Measurements from ENCODE around the gene HEPACAM2.

The HEPACAM2 gene

DNA sequence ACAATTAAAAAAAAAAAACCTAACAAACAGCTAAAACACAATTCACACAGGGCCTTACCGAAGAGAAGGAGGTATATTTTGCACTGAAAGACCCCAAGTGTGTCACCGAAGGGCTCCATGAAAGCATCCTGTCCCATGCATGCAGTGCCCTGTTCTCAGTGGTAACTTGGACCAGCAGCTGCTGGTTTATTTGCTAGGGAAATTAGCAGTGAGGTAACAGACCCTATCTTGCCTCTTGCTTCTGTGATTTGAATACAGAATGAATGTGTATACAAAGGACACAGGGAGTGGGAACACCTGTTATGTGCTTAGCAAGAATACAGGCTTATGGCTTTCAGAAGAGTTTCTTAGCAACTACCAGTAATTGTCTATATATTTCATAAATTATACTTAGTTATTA, at the start of gene HEPACAM2:
Gene HEPACAM2 (minus strand): TSS at position 160 of the 400 bp plus-strand sequence.
- DNase-seq = no peak

DNA sequence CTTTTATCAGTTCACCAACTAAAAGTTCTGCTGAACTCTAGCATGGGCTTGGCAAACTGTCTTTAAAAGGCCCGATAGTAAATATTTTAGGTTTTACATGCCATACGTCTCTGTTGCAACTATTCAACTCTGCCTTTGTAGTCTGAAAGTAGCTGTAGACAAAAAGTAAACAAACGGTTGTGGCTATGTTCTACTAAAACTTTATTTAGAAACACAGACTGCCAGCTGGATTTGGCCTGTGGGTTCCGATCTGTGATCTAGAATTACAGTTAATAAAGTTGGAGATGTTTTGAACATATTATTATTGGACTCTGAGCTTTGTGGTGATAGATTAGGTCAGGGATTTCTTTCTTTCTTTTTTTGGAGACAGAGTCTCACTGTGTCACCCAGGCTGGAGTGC, 39.0 kb upstream of the HEPACAM2 start:
- no peak for DNase-seq

DNA sequence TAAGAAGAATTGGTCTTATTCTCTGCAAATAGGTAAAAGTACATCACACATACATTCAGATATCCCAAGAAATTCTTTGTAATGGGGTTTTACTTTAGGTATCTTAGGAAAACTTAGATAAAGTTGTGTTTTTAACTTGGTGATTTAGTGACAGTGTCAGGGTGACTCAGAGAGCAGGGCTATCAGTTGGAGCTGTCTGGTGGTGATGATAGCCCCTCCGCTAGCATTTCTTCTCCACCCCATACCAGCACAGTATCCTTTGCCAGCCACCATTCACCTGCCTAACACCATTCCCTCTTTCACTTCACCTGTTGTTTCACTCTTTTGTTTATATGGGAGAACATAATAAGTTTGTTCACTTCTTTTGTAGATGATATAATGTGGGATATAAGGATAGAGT, 36.3 kb upstream of the HEPACAM2 start:
- no peak for DNase-seq

DNA sequence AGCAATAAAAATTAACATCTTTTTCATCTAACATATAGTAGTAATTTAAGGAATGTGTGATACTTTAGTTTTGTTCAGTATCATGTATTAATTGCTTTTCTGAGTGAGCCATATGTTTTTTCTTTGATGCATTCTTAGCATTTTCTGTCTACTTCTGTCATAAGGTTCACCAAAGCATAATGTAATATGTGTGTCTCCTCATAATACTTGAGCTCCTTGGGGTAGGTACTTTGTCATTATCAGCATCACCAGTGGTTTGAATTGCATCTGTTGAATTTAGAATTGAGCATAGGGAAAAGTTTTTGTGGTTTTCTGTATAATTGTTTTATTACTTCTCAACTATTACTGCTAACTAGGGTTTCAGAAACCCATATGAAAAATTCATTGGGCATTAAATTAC, 32.4 kb upstream of the HEPACAM2 start:
- no peak for DNase-seq

DNA sequence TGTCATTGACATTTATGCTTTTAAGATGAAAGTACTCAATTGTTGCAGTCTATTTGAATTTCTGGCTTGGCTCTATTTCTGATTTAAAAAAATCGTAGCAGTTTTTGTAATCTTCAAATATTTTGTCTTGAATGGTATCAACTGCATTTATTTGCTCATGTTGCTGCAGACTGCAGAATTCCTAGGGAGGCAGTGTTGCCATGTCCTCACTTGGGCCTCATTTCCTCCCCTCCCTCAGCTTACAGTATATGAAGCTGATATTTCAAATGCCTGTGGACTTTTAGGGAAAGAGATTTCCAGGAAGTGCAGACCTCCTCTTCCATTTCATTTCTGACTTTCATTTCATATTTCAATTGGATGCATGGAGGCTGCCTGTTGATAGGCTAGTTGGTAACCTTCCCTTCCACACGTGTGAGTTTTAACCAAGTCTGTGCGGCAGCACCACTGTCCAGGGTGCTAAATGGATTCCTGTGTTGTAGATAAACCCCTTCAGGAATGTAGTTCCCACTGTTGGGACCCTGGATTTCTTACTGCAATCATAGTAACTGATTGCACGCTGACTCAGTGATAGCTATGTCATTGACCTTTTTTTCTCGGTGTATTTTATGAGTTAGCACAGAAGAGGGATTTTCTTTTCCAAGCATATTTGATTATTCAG, 23.4 kb upstream of the HEPACAM2 start:
- no peak for DNase-seq

DNA sequence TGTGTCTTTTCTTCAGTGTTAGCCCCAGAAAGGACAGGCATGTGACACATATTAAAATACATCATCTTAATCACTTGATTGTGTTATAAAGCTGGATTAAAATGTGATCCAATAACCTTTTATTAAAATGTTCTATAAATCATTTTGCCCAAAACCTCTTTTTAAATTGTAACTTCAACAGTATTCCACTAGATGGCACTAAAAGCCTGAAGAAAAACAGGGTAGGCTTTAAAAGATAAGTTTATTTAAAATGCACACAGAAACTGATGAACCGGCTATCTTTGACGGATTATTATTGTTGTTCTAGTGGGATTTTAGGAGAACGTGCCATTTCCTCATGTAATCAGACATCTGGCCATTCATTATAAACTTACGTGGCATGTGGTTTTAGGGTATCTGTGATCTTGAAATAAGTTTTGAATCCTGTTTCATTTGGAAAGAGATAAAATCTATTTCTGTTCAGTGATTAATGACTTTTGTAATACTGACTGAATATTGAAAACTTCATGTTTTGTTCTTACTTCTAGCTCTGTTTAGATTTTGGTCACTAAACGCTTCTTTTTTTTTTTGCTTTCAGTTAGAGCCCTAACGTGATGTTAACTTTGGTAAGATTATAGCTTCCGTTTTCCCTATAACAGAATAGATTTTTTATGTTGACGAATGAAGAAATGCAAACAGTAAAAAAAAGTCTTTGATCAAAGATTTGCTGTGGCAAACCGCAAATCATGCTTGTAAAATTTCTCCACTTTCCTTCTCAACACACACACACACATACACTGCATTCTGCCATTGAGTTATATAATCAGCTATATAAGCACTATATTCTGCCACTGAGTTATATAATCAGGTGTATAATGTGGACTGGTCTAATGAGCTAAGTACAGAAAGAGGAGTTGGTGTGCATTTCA, 19.5 kb upstream of the HEPACAM2 start:
- DNase-seq = peak; percentile 86

DNA sequence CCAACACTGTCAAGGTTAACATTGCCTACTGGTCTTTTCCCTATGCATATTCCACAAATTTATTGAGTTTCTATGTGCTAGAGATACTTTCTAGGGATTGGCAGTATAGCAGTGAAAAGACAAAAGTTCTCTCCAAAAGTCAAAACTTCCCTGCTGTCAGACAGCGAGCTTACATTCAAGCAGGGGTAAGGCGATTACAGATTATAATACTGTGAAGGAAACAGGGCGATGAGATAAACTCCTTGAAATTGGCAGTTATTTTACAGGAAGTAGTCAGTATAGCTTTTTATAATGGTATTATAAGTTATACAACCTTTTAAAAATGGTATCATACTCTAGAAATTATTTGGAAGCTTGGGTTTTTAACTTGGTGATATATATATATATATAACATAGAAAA, 15.8 kb upstream of the HEPACAM2 start:
- peak; percentile 81 for DNase-seq

DNA sequence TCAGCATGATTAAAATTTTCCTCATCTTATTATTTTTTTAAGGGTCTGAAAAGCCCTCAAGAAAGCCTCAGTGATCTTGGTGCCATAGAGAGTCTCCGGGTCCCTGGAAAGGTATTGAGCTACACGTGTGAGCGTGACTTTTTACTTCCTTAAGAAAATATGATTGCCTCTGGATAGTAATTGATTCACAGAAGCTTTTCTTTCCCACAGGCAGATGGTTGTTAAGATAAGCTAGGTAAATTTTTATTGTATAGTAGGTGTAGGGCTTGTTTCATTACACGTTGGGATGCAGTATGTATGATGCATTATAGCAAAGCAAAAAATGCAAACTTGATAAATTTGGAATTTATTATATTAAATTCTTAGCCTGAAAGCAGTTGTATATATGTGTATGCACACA, 13.6 kb upstream of the HEPACAM2 start:
- DNase-seq = peak; percentile 61

DNA sequence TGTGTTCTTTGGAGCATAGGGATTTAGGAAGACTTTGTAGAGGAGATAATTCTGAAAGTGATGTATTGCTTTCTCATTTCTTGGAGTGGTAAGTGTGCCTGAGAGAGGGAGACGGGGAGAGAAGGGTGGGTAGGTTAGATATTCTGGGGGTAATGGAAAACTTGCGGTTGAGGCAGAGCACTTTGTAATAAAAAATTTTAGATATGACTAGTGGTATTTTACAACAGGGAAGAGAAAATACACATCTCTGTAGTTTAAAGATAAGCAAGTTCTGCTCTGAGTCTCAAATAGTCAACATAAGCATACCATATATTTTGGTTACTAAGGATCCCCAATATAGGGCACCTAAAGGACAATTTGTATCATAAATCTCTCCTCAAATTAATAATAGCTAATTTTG, 12.5 kb upstream of the HEPACAM2 start:
- DNase-seq = peak; percentile 89

DNA sequence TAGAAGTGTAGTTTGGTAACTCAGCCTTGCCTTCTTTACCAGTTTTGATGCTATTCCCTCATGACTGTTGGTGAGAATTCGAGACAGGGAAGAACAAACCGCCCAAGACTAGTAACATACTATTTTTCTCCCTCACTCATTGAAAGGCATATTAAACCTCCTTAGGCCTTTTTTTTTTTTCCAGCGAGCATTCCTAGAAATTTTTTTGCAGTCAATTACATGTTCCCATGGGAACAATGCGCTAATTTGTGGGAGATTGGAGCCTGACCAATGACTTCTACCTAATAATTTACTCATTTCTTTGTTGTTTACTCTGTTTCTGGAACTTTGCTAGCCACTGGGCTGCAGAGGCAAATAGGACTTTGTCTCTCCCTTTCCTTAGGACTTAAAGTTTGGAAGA, 11.9 kb upstream of the HEPACAM2 start:
- DNase-seq = peak; percentile 63

DNA sequence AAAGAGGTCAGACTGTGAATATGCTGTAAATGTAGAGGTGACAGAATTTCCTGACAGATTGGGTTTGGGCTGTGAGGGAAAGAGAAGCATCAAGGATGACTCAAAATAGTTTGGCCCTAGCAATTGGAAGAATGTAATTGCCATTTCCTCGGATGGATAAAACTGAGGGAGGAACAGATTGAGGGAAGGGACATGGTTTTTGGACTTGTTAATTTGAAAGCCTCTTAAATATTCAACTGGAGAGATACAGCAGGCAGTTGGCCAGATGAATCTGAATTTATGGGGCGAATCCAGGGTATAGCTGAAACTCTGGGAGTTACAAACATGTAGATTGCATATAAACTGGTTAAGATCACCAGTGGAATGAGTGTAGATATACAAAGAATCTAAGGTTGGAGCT, 9.3 kb upstream of the HEPACAM2 start:
- DNase-seq = no peak

DNA sequence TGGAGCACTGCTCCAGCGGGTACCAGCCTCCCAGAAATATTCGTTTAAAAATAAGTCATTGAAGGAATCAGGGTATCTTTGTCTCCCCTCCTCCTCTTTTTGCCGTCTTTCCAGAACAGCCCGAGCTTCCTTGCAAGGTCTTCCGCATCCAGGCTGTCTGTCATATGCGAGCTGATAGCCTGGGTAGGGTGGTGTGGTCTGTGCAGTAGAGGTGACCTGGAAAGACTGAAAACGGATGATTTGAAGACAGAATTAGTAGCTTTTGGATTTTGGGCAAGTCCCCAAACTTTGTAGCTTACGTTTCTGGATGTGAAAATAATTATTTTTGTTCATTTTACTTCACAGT, 6.4 kb upstream of the HEPACAM2 start:
- DNase-seq = peak; percentile 84

DNA sequence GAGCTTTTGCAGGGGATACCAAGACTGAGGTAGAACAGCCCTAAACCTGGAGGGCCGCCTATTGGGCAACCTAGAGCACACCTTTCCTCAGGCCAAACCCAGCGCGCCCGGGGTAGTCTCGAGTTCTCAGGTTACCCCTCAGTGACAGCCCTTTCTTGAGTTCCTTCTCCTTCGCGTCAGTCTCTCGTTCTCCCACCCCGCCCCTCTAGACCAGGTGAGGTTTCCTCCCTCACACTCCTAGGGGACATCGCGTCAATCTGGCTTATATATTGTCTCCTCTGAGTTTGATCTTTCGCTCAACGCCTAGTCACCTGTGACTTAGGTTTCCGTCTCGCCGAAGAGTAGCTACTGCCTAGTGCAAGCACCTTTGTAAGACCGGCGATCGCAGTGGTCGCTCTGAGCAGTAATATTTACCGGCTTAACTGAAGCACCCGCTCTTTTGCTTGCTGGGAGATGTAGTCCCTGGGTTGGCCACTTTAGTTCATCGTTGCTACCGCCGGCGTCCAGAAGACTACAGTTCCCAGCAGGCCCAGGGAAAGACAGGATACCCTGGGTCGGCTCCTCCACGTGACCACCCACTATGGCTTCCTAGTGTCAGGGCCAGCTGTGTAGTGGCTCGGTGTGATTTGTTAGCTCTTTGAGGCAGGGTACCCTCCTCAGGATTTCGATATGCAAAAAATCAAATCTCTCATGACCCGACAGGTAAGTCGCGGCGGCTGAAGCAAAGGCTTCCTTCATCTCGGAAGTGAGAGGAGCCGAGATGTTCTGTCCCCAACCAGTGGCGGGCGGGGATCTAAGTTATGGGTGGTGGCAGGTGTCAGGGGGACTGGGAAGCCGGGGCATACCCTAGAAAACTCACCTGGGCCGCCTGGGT, 5.8 kb upstream of the HEPACAM2 start, which contains the start of gene VPS50:
Gene VPS50 (plus strand): TSS at position 568 of the 874 bp plus-strand sequence. CDS start 102 bp downstream, at position 670.
- peak; percentile 100 for DNase-seq

DNA sequence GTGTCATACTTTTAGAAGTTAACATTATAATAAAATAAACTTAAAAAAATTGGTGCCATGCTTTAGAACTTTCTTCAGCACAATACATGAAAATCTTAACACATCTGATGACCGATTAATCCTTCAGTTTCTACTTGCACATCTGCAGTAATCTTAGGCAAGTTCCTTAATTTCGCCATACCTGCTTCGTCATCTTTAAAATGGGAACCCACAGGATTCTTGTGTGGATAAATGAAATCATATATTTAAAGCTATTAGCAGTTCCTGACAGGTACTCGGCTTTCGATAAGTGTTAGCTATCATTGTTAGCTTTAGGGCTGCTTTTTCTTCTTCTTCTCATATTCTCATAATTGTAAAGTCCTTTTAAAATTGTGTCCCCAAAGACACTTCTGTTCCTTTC, 5.0 kb upstream of the HEPACAM2 start:
- DNase-seq = peak; percentile 80

DNA sequence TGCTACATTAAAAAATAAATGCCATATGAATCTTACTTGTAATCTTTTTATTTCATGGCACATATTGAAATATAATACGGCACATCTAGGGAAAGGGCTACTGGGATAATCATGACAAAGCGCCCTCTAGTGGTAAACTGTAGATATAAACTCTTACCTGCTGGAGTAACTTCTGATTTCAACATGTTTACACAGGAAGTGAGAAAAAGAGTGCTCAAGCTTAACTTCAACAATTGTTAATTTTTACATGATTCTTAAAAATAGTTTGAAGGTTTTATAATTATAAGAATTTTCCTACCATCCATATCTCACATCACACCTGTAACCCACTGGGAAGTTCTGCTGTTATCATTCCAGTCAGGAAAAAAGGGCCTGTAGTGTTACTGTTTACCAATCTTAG, 2.0 kb upstream of the HEPACAM2 start:
- peak; percentile 94 for DNase-seq

DNA sequence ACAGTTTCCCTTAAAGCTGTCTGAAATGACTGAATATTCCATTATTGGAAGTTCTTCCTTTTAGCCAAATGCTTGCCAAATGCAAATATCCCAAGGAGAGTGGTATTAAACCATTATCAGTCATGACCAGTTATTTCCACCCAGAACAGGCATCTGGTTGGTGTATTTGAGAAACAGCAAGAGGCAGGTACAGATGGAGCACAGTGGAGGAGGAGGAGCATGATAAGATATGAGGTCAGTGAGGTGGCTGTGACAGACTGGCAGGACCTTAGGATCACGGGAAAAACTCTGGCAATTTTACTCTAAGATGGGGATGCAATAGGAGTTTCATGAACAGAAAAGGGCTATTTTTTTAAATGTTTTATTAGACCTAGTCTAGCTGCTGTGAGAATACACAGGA, 6.4 kb downstream of the HEPACAM2 start:
- peak; percentile 93 for DNase-seq

DNA sequence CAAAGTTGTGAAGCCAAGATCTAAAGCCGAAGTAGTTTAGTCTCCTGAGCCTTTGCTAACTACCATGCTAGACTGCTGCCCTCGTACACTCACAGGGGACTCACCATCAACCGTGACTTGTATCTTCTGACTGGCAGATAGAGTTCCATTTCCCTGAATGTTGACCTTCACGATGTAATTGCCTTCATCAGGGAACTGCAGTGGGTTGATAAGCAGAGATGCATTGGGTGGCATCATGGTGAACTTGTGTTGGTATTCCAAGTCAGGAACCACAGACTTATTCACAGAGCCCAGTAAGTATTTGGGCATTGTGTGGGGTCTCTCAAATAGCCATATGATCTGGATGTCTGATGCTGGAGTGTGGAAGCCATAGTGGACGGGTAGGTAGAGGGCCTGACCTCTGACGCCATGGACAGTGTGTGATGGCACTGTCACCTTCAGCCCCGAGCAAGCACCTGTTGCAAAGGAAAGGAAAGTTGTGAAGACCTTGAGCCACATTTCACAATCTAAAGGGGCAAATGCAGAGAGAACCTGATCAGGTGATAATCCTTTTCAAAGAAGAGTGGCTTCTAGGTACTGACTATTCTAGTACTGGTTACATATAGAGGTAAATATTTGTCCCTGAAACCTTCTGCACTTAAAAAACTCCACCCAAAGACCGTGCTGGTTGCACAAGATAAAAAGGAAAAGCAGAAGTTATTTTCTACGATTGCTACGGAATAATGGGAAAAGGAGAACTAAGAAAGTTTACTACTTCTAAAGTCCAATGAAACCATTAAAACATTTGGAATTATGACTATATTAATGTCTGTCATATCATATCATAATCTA, 7.1 kb downstream of the HEPACAM2 start:
- peak; percentile 97 for DNase-seq

DNA sequence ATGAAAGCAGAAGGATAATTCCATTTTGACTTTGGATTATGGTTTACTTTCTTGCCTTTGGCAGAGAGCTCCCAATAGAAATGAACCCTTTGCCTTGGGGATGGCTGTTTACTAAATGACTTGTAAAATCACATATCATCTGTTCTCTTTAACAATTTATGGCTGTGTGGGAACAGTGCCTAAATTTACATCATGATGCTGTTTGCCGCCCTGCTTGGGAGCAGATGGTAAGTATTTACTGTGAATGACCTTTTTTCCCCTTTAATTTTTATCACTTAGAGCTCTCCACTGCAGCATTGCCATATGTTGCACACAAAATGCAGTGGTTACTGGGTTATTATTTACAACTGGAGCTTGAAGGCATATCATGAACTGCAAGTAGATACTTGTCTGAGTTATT, 13.4 kb downstream of the HEPACAM2 start:
- no peak for DNase-seq

DNA sequence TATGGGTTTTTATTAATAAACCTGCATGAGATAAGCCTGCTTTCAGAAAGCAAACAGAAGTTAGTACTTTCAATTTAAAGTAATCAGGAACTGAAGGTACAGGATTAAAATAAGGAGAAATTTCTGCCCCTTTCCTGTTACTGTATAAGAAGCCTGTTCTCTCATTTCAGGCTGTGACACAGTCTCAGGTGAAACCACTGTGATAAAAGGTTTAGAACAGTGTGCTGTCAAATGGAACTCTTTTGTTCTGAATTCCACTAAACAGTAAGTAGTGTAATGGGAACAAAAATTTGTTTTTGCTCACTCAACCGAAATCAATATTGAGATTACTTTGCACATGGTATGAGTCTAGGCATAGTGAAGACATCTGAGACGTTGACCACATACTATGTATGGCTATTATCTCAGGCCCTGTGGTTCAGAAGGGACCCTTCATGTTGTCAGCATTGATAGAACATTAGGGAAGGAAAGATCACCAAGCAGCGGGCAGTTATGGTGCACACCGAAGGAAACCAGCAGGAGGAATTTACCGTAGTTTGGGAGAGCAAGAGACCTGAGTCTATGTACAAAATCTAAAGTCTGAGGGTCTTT, 14.9 kb downstream of the HEPACAM2 start:
- peak; percentile 74 for DNase-seq

DNA sequence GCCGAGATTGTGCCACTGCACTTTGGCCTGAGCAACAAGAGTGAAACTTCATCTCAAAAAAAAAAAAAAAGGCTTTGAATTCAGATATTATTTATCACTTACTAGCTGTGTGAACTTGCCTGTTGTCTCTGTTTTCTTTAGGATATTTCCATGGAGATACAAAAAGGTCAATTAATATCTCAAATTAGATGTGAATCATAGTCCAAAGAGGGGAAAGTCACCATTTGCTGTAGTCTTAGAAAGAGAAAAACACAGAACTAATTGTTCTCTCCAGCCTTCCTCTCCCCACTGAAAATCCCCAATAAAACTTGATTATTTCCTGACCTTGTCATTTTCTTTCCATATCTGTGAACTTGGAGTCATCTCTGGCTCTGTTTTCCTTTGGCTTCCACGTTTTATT, 21.2 kb downstream of the HEPACAM2 start:
- no peak for DNase-seq

DNA sequence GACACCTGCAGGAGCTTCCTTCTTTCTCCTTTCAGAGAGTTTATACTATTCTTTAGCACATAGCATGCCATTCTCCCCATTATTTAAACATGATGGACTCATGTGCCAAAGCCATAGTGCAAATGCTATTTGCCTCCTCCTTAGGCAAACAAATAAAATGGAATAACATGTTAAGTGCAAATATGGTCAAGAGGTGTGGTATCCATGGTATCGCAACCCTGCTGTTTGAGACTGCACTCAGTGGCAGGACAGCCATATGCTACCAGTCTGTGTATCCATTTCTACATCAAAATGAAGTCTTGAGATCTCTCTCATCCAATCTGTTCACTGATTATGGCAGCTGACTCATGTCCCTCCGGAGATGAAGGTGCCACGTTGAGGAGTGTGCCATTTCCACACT, 22.8 kb downstream of the HEPACAM2 start:
- no peak for DNase-seq

All from OCI-M1 (cell line).